HepG2 (cell line): ENCODE measurements around the gene SLC11A1. TPM values are rescaled to one million over a fixed set of nuclear protein-coding genes. Genes with fewer than 3 reads are reported as not detected.
A peak's percentile ranks its signal among the peaks of the same experiment; 100 is the strongest.

Experiments used
- AHDC1 ChIP-seq: sonication (generic); formaldehyde crosslinking; IDR thresholded peaks from 2 replicates; pipeline ENCODE4 v1.5.1; 2020; ENCODE audit warnings: mild to moderate bottlenecking, missing genetic modification reagents, borderline replicate concordance
- GABPA ChIP-seq, 2 experiments: IDR thresholded peaks; 2 replicates each; pipeline ENCODE4 v1.6.1; 2011 to 2016; ENCODE audit warnings: low read depth in 2 of 2, low read length in 1 of 2, missing biosample characterization in 1 of 2, missing genetic modification characterization in 1 of 2
- GATAD2A ChIP-seq: IDR thresholded peaks from 2 replicates; pipeline ENCODE4 v1.6.1; 2016
- IRX3 ChIP-seq: sonication (generic); formaldehyde crosslinking; IDR thresholded peaks from 2 replicates; pipeline ENCODE4 v1.8.1; 2023; ENCODE audit warnings: mild to moderate bottlenecking, low read depth, missing genetic modification reagents, borderline replicate concordance
- SP140L ChIP-seq: sonication (generic); formaldehyde crosslinking; IDR thresholded peaks from 2 replicates; pipeline ENCODE4 v1.4.0; 2020; ENCODE audit warnings: missing genetic modification reagents, borderline replicate concordance
- SUZ12 ChIP-seq: fragments of 150-350 bp; IDR thresholded peaks from 2 replicates; pipeline ENCODE4 v1.6.1; 2014; ENCODE audit warnings: low read depth, low read length
- TBL1XR1 ChIP-seq: fragments of 150-350 bp; IDR thresholded peaks from 2 replicates; pipeline ENCODE4 v1.6.1; 2014; ENCODE audit warnings: borderline replicate concordance, low read length; ENCODE audit not compliant: partially characterized antibody
- TBP ChIP-seq: sonication (generic); formaldehyde crosslinking; IDR thresholded peaks from 2 replicates; pipeline ENCODE4 v1.5.0; 2020; ENCODE audit warnings: missing genetic modification reagents
- TOE1 ChIP-seq: sonication (generic); formaldehyde crosslinking; IDR thresholded peaks from 2 replicates; pipeline ENCODE4 v1.4.0; 2020; ENCODE audit warnings: mild to moderate bottlenecking, missing genetic modification reagents
- ZFP1 ChIP-seq: IDR thresholded peaks from 2 replicates; pipeline ENCODE4 v1.6.1; 2016
- ZNF766 ChIP-seq: sonication (generic); formaldehyde crosslinking; IDR thresholded peaks from 2 replicates; pipeline ENCODE4 v1.5.0; 2020; ENCODE audit warnings: missing genetic modification reagents, borderline replicate concordance
- ZNF775 ChIP-seq: sonication (generic); formaldehyde crosslinking; IDR thresholded peaks from 2 replicates; pipeline ENCODE4 v1.4.0; 2020; ENCODE audit warnings: missing genetic modification reagents, mild to moderate bottlenecking, moderate library complexity, borderline replicate concordance
- polyA plus RNA-seq, 8 experiments: library from polyadenylated mRNA; depleted of rRNA in 3 of 8; stranded (reverse) in 7 of 8; unstranded in 1 of 8; fragments of >200 nt; fragmentation: Illumina TruSeq in 4 of 8; extraction: Trizol in 4 of 8; gene quantifications; 2 replicates each; pipeline versions ENCODE4 v1.2.1 to v1.2.3, GENCODE V29; 2011 to 2016; ENCODE audit warnings: low read depth in 4 of 8, missing spikeins in 1 of 8, mixed read lengths in 1 of 8; ENCODE audit not compliant: insufficient read depth in 1 of 8
- total RNA-seq, 5 experiments: library from RNA; depleted of rRNA; stranded (reverse); fragments of >200 nt; fragmentation: Illumina TruSeq; extraction: Trizol; gene quantifications; 2 replicates each; pipeline ENCODE4 v1.2.3, GENCODE V29; 2016; ENCODE audit warnings: low read depth in 1 of 5
- TF ChIP-seq, protein P1 (sequence below): sonication (generic); formaldehyde crosslinking; IDR thresholded peaks from 2 replicates; pipeline ENCODE4 v1.4.0; 2020; ENCODE audit warnings: mild to moderate bottlenecking, missing genetic modification reagents
- TF ChIP-seq, protein P2 (sequence below): sonication (generic); formaldehyde crosslinking; IDR thresholded peaks from 2 replicates; pipeline ENCODE4 v1.8.0; 2022; ENCODE audit warnings: mild to moderate bottlenecking, missing genetic modification reagents

Gene SLC11A1
- total and polyA plus RNA-seq, 2 of the 13 experiments (the other 11 are each of a cell fraction or from before 2014, with no cell fraction given), result 0.33 to 2.3 TPM

- TF ChIP-seq, protein P1, sequence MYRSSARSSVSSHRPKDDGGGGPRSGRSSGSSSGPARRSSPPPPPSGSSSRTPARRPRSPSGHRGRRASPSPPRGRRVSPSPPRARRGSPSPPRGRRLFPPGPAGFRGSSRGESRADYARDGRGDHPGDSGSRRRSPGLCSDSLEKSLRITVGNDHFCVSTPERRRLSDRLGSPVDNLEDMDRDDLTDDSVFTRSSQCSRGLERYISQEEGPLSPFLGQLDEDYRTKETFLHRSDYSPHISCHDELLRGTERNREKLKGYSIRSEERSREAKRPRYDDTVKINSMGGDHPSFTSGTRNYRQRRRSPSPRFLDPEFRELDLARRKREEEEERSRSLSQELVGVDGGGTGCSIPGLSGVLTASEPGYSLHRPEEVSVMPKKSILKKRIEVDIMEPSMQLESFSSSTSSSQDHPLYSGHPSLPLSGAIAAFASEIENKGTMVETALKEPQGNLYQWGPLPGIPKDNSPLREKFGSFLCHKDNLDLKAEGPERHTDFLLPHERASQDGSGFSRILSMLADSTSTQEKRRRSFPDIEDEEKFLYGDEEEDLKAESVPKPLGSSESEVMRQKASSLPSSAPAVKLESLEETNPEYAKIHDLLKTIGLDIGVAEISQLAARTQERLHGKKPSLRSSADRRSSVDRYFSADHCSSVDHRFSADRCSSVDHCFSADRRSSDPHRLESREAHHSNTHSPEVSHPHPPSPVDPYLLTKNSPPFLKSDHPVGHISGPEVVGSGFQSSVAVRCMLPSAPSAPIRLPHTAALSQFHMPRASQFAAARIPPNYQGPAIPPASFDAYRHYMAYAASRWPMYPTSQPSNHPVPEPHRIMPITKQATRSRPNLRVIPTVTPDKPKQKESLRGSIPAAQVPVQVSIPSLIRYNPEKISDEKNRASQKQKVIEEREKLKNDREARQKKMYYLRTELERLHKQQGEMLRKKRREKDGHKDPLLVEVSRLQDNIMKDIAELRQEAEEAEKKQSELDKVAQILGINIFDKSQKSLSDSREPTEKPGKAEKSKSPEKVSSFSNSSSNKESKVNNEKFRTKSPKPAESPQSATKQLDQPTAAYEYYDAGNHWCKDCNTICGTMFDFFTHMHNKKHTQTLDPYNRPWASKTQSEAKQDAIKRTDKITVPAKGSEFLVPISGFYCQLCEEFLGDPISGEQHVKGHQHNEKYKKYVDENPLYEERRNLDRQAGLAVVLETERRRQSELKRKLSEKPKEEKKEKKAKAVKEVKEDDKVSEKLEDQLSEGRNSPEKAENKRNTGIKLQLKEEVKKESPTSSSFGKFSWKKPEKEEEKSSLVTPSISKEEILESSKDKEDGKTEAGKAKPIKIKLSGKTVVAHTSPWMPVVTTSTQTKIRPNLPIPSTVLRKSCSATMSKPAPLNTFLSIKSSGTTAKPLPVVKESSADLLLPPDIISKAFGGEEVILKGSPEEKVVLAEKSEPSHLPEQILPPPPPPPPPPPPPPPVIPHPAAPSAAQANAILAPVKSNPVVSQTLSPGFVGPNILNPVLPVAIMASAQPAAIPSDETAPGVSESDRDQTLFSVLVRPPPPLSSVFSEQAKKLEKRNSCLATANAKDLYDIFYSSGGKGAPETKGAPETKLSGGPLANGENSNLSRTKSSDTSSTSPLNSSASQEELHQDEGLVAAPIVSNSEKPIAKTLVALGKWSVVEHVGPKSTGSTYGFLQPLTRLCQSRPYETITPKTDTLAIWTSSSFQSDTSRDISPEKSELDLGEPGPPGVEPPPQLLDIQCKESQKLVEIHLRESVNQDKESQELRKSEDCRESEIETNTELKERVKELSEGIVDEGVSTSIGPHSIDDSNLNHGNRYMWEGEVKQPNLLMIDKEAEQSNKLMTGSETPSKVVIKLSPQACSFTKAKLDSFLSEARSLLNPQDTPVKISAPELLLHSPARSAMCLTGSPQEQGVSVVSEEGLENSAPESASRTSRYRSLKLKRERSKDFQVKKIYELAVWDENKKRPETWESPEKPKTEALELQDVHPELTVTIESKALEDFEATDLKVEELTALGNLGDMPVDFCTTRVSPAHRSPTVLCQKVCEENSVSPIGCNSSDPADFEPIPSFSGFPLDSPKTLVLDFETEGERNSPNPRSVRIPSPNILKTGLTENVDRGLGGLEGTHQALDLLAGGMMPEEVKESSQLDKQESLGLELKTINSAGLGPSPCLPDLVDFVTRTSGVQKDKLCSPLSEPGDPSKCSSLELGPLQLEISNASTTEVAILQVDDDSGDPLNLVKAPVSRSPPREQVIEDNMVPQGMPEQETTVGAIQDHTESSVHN (CRISPR knock-in tag), result no peak
- TF ChIP-seq ZFP1 (CRISPR knock-in tag), result no peak
- peak; percentile 68 for TF ChIP-seq GATAD2A (CRISPR knock-in tag)
- TF ChIP-seq IRX3 (CRISPR knock-in tag), result no peak
- no peak for TF ChIP-seq ZNF775 (CRISPR knock-in tag)
- no peak for TF ChIP-seq SP140L (CRISPR knock-in tag)
- no peak for TF ChIP-seq ZNF766 (CRISPR knock-in tag)
- TF ChIP-seq SUZ12, result no peak
- TF ChIP-seq, protein P2, sequence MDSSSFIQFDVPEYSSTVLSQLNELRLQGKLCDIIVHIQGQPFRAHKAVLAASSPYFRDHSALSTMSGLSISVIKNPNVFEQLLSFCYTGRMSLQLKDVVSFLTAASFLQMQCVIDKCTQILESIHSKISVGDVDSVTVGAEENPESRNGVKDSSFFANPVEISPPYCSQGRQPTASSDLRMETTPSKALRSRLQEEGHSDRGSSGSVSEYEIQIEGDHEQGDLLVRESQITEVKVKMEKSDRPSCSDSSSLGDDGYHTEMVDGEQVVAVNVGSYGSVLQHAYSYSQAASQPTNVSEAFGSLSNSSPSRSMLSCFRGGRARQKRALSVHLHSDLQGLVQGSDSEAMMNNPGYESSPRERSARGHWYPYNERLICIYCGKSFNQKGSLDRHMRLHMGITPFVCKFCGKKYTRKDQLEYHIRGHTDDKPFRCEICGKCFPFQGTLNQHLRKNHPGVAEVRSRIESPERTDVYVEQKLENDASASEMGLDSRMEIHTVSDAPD (CRISPR knock-in tag), result no peak
- TF ChIP-seq TBL1XR1, result no peak
- no peak for TF ChIP-seq TOE1 (CRISPR knock-in tag)
- peak; percentile 77 for TF ChIP-seq AHDC1 (CRISPR knock-in tag)
- TF ChIP-seq GABPA (IDR thresholded peaks at IDR 0.05; ENCODE audit: low read depth, low read length), result no peak
- peak; percentile 56 for TF ChIP-seq GABPA (CRISPR knock-in tag; IDR thresholded peaks at IDR 0.05; ENCODE audit: low read depth)
- no peak for TF ChIP-seq TBP (CRISPR knock-in tag)
These were observed 5.5 kb downstream of the SLC11A1 start (continued) for GRCh38 chr2:218387369-218388194.
